GM23248 (cell line): ENCODE results near the gene ROPN1L. TPM values are rescaled to one million over a fixed set of nuclear protein-coding genes. Genes with fewer than 3 reads are reported as not detected.

Experiments
- DNase-seq: peaks from one replicate; pipeline ENCODE4 v3.0.0-alpha.2; 2015
- H2AFZ ChIP-seq: fragments of 200-600 bp; sonication (generic); 2 replicates; pipeline ENCODE4 v1.6.1; 2016; ENCODE audit warnings: antibody characterized with exemption
- H3F3A ChIP-seq: fragments of 200-600 bp; sonication (generic); 2 replicates; pipeline ENCODE4 v1.6.1; 2016; ENCODE audit warnings: mild to moderate bottlenecking, antibody characterized with exemption, mixed run types; ENCODE audit not compliant: insufficient read depth
- H3K27ac ChIP-seq: fragments of 200-600 bp; sonication (generic); 2 replicates; pipeline ENCODE4 v1.5.1; 2016; ENCODE audit warnings: mild to moderate bottlenecking
- H3K27me3 ChIP-seq: fragments of 200-600 bp; sonication (generic); replicated peaks from 2 replicates; pipeline ENCODE4 v1.6.1; 2016; ENCODE audit warnings: mild to moderate bottlenecking; ENCODE audit not compliant: insufficient read depth
- H3K36me3 ChIP-seq: fragments of 200-600 bp; sonication (generic); 2 replicates; pipeline ENCODE4 v1.6.1; 2016; ENCODE audit warnings: low read depth, mild to moderate bottlenecking
- H3K4me1 ChIP-seq: fragments of 200-600 bp; sonication (generic); 2 replicates; pipeline ENCODE4 v1.6.1; 2016; ENCODE audit warnings: mild to moderate bottlenecking; ENCODE audit not compliant: insufficient read depth
- H3K4me2 ChIP-seq: fragments of 200-600 bp; sonication (generic); one replicate; pipeline ENCODE4 v1.6.1; 2016; ENCODE audit warnings: mild to moderate bottlenecking; ENCODE audit not compliant: unreplicated experiment
- H3K4me3 ChIP-seq: fragments of 200-600 bp; sonication (generic); 2 replicates; pipeline ENCODE4 v1.5.1; 2016; ENCODE audit warnings: mild to moderate bottlenecking
- H3K79me2 ChIP-seq: fragments of 200-600 bp; sonication (generic); 2 replicates; pipeline ENCODE4 v1.6.1; 2016; ENCODE audit warnings: mild to moderate bottlenecking; ENCODE audit not compliant: insufficient read depth
- H3K9ac ChIP-seq: fragments of 200-600 bp; sonication (generic); 2 replicates; pipeline ENCODE4 v1.6.1; 2016; ENCODE audit warnings: mild to moderate bottlenecking
- H3K9me2 ChIP-seq: fragments of 200-600 bp; sonication (generic); 2 replicates; pipeline ENCODE4 v1.6.1; 2016; ENCODE audit warnings: mixed run types, mild to moderate bottlenecking, moderate library complexity; ENCODE audit not compliant: insufficient read depth
- H3K9me3 ChIP-seq: fragments of 200-600 bp; sonication (generic); one replicate; pipeline ENCODE4 v1.6.1; 2017; ENCODE audit warnings: low read depth
- H4K20me1 ChIP-seq: fragments of 200-600 bp; sonication (generic); 2 replicates; pipeline ENCODE4 v1.6.0; 2016; ENCODE audit not compliant: insufficient read depth
- EZH2 ChIP-seq: fragments of 200-600 bp; sonication (generic); IDR thresholded peaks from 2 replicates; pipeline ENCODE4 v1.6.1; 2018; ENCODE audit warnings: antibody characterized with exemption, mild to moderate bottlenecking; ENCODE audit not compliant: insufficient read depth, poor library complexity, severe bottlenecking
- EZH2phosphoT487 ChIP-seq: fragments of 200-600 bp; sonication (generic); IDR thresholded peaks from 2 replicates; pipeline ENCODE4 v1.6.1; 2018; ENCODE audit warnings: antibody characterized with exemption, moderate library complexity, mild to moderate bottlenecking, low read depth; ENCODE audit not compliant: insufficient read depth
- WGBS, 2 experiments: methylation state at CpG; one replicate each; pipeline ENCODE4 v1.1.6; 2015 to 2017; ENCODE audit warnings: low lambda C conversion rate in 2 of 2, low coverage in 1 of 2; ENCODE audit errors: missing lambda C conversion rate in 2 of 2; 5-methylcytosine and 5-hydroxymethylcytosine counted together
- in situ Hi-C: fragments of 300-500 bp; cut with MboI; formaldehyde crosslinking; loops from 2 replicates; pipeline ENCODE4 v1.15.0; 2020
- polyA plus RNA-seq: library from polyadenylated mRNA; unstranded; fragments of >200 nt; fragmentation: Nextera tagmentation; extraction: Ambion mirVana; gene quantifications from 2 replicates; pipeline ENCODE4 v1.2.1, GENCODE V29; 2016
- total RNA-seq: library from RNA; depleted of rRNA; stranded (reverse); fragments of >200 nt; shearing (Covaris generic); gene quantifications from 2 replicates; pipeline ENCODE4 v1.2.3, GENCODE V29; 2014

ROPN1L gene
- total and polyA plus RNA-seq, 2 experiments from 2014 or later = 0.69 to 0.86 TPM

- Histone ChIP-seq H3K27me3 (no peaks in the 10 kb centered on the region), H3K9me3 (no peaks in the 10 kb centered on the region), H3K79me2 (no peaks in the 10 kb centered on the region), H2AFZ (no peak overlapping the region; the same call in 1 of the 2 replicates), H3F3A (peaks cover 38% of the 10 kb centered on the region), H3K4me3 (peak overlapping the region; percentile 51), H3K36me3 (no peaks in the 10 kb centered on the region), H3K4me1 (peaks cover 51% of the 10 kb centered on the region), H3K27ac (peak overlapping the region; percentile 66), H3K9ac (peak overlapping the region; percentile 60), H3K4me2 (peak overlapping the region; percentile 80), H3K9me2 (no peaks in the 10 kb centered on the region), H4K20me1 (no peaks in the 10 kb centered on the region)
- in situ Hi-C loops = loop anchor here (5.0 kb wide), 1 partner anchor 173 kb away; no protein-coding TSS in a partner anchor
- TF ChIP-seq EZH2 (no peak), EZH2phosphoT487 (no peak)
- peak; percentile 91 for DNase-seq
- 15 to 17% methylated on average over 19 of the region's 19 CpGs for WGBS, 2 experiments
These were observed 13.1 kb downstream of the ROPN1L start for GRCh38 chr5:10454591-10455276.

- H3K36me3 ChIP-seq = no peaks in the 10 kb centered on the region
- H3K9me2 ChIP-seq = no peaks in the 10 kb centered on the region
- H2AFZ ChIP-seq = no peak overlapping the region
- H3K9ac ChIP-seq = peak overlapping the region; percentile 60; the same call in 1 of the 2 replicates
- peaks cover 51% of the 10 kb centered on the region for H3K4me1 ChIP-seq
- H3K4me3 ChIP-seq = no peak overlapping the region; the same call in 1 of the 2 replicates
- no peaks in the 10 kb centered on the region for H3K9me3 ChIP-seq
- peaks cover 38% of the 10 kb centered on the region for H3F3A ChIP-seq
- WGBS, 2 experiments = 72 to 81% methylated on average over 14 of the region's 14 CpGs
- in situ Hi-C loops = no loop called here
- H3K27me3 ChIP-seq = no peaks in the 10 kb centered on the region
- H3K4me2 ChIP-seq = peak overlapping the region; percentile 80
- no peak for TF ChIP-seq EZH2phosphoT487
- TF ChIP-seq EZH2 = no peak
- no peaks in the 10 kb centered on the region for H3K79me2 ChIP-seq
- DNase-seq = no peak
- no peaks in the 10 kb centered on the region for H4K20me1 ChIP-seq
- peak overlapping the region; percentile 66; the same call in 1 of the 2 replicates for H3K27ac ChIP-seq
These were observed 13.6 kb downstream of the ROPN1L start for GRCh38 chr5:10455277-10455670.

- in situ Hi-C loops = no loop called here
- no peak overlapping the region for H3K4me3 ChIP-seq
- peak overlapping the region; percentile 40 for H3K9ac ChIP-seq
- peak; percentile 87 for DNase-seq
- H2AFZ ChIP-seq = peak overlapping the region; percentile 31; the same call in 1 of the 2 replicates
- H3K27ac ChIP-seq = peak overlapping the region; percentile 51
- peaks cover 38% of the 10 kb centered on the region for H3F3A ChIP-seq
- 39% methylated on average over 26 of the region's 26 CpGs for WGBS, 2 experiments
- no peaks in the 10 kb centered on the region for H3K9me2 ChIP-seq
- H3K79me2 ChIP-seq = no peaks in the 10 kb centered on the region
- no peaks in the 10 kb centered on the region for H3K36me3 ChIP-seq
- H3K27me3 ChIP-seq = no peaks in the 10 kb centered on the region
- H4K20me1 ChIP-seq = no peaks in the 10 kb centered on the region
- no peaks in the 10 kb centered on the region for H3K9me3 ChIP-seq
- H3K4me1 ChIP-seq = peaks cover 55% of the 10 kb centered on the region
- TF ChIP-seq EZH2 = no peak
- TF ChIP-seq EZH2phosphoT487 = no peak
- H3K4me2 ChIP-seq = peak overlapping the region; percentile 51
These were observed 15.1 kb downstream of the ROPN1L start for GRCh38 chr5:10456583-10457420.
